Measurements from ENCODE around the gene TEAD1. TPM values are rescaled to one million over a fixed set of nuclear protein-coding genes. Genes with fewer than 3 reads are reported as not detected.

The TEAD1 gene
- total and polyA plus RNA-seq, 9 of the 15 experiments (the other 6 are each of a cell fraction or from before 2014, with no cell fraction given), result 1.7 to 17.7 (median 10.8) TPM

DNA sequence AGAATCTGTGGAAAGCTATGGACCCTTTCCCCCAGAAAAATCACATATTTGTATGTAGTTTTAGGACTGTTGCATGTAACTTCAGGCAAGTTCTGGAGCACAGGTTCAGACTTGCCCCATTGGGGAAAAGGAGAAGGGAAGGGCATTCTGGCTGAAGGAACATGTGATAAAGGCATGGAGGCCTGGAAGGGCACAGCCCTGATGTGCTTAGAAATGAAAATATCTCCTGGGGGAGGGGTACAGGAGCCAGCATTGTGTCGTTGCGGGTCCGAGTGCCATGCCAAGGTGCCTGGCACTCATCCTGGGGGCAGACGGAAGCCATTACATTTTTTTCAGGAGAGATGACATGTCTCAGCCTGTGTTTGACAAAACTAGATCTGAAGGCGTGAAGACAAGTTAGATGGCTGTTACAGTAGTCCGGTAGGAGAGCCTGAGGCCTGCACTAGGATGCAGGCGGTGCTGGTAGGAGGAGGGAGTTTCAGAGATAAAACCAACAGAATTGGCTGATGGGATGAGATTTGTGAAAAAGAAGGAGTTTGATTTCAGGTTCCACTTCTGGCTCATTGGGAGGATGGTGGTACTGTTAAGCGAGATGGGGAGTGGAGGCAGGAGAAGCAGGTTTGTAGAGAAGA is 96.9 kb downstream of the TEAD1 start:
- Histone ChIP-seq H3K27me3 (ENCODE audit: control insufficient read depth in 2 of 2, insufficient read depth in 2 of 2, low read length in 2 of 2) (no peaks in the 10 kb centered on the region), H3K4me3 (no peak overlapping the region), H3K4me1 (replicated peaks in 1 of 2; ENCODE audit: control insufficient read depth in 2 of 2, insufficient read depth in 2 of 2, low read length in 2 of 2) (peaks cover 0 to 17% of the 10 kb centered on the region in 2 experiments; a peak in 3 of 5 replicates), H3K9me3 (replicated peaks; ENCODE audit: control insufficient read depth, insufficient read depth, low read depth, low read length) (no peaks in the 10 kb centered on the region), H4K20me1 (replicated peaks; ENCODE audit: control insufficient read depth, insufficient read depth, low read length) (no peaks in the 10 kb centered on the region), H3K79me2 (ENCODE audit: control insufficient read depth, insufficient read depth, low read length) (peaks cover 5% of the 10 kb centered on the region; the same call in 1 of the 3 replicates), H3K4me2 (ENCODE audit: insufficient read depth, low read length) (no peak overlapping the region), H3K27ac (ENCODE audit: extremely low read depth, low read depth, low read length) (no peak overlapping the region), H2AFZ (ENCODE audit: low read depth, low read length) (no peak overlapping the region), H3K9me1 (ENCODE audit: control insufficient read depth, insufficient read depth, low read length) (no peaks in the 10 kb centered on the region), H3K9ac (ENCODE audit: insufficient read depth in 1 of 2, low read depth in 2 of 2, low read length in 2 of 2) (no peak overlapping the region), H3K36me3 (ENCODE audit: control insufficient read depth, insufficient read depth, low read length) (no peaks in the 10 kb centered on the region)
- FAIRE-seq (no peak), ATAC-seq (no peak), DNase-seq (ENCODE audit: extremely low read depth in 1 of 4, low spot score in 3 of 4) (no peak)
- POLR2A ChIA-PET, result interaction anchor here (1.0 kb wide), 1 partner anchor 106 kb away, joined by 3 read pairs; no protein-coding TSS in a partner anchor
- 89% methylated on average over 8 of the region's 8 CpGs for WGBS (ENCODE audit: insufficient coverage, low coverage, missing lambda C conversion rate)
- in situ Hi-C loops (cut with MboI), result no loop called here
- BruUV-seq (replicated peaks), result no TSS peak
- intact Hi-C loops (cut with micrococcal nuclease), result no loop called here
- CTCF ChIA-PET (ENCODE audit: low intra/inter-chr PET ratio), result no interaction called here
- TF ChIP-seq SMARCB1 (IDR thresholded peaks at IDR 0.05; ENCODE audit: insufficient read length, low read depth) (no peak), MAFF (IDR thresholded peaks at IDR 0.05; ENCODE audit: low read length) (no peak), POLR2A (conservative IDR thresholded peaks at IDR 0.05) (no peak), ZNF347 (CRISPR knock-in tag; IDR thresholded peaks at IDR 0.05; ENCODE audit: low read depth) (no peak), TEAD2 (tag; IDR thresholded peaks at IDR 0.05) (no peak), TBL1XR1 (IDR thresholded peaks at IDR 0.05; ENCODE audit: low read length in 2 of 2) (no peak), ZNF41 (CRISPR knock-in tag; conservative IDR thresholded peaks at IDR 0.05) (no peak), DIDO1 (tag; IDR thresholded peaks at IDR 0.05; ENCODE audit: low read depth) (no peak), POLR2G (IDR thresholded peaks at IDR 0.05; ENCODE audit: low read depth, low read length) (no peak), TARDBP (IDR thresholded peaks at IDR 0.05) (no peak)
- TF ChIP-seq, protein P1, sequence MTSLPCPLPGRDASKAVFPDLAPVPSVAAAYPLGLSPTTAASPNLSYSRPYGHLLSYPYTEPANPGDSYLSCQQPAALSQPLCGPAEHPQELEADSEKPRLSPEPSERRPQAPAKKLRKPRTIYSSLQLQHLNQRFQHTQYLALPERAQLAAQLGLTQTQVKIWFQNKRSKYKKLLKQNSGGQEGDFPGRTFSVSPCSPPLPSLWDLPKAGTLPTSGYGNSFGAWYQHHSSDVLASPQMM (CRISPR knock-in tag; IDR thresholded peaks at IDR 0.05), result no peak
- TF ChIP-seq, protein P2, sequence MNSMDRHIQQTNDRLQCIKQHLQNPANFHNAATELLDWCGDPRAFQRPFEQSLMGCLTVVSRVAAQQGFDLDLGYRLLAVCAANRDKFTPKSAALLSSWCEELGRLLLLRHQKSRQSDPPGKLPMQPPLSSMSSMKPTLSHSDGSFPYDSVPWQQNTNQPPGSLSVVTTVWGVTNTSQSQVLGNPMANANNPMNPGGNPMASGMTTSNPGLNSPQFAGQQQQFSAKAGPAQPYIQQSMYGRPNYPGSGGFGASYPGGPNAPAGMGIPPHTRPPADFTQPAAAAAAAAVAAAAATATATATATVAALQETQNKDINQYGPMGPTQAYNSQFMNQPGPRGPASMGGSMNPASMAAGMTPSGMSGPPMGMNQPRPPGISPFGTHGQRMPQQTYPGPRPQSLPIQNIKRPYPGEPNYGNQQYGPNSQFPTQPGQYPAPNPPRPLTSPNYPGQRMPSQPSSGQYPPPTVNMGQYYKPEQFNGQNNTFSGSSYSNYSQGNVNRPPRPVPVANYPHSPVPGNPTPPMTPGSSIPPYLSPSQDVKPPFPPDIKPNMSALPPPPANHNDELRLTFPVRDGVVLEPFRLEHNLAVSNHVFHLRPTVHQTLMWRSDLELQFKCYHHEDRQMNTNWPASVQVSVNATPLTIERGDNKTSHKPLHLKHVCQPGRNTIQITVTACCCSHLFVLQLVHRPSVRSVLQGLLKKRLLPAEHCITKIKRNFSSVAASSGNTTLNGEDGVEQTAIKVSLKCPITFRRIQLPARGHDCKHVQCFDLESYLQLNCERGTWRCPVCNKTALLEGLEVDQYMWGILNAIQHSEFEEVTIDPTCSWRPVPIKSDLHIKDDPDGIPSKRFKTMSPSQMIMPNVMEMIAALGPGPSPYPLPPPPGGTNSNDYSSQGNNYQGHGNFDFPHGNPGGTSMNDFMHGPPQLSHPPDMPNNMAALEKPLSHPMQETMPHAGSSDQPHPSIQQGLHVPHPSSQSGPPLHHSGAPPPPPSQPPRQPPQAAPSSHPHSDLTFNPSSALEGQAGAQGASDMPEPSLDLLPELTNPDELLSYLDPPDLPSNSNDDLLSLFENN (IDR thresholded peaks at IDR 0.05; ENCODE audit: low read depth in 2 of 2, low read length in 2 of 2), result no peak
- TF ChIP-seq, protein P3, sequence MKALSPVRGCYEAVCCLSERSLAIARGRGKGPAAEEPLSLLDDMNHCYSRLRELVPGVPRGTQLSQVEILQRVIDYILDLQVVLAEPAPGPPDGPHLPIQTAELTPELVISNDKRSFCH (CRISPR knock-in tag; IDR thresholded peaks at IDR 0.05), result no peak
- TF ChIP-seq, protein P3 (tag; IDR thresholded peaks at IDR 0.05), result no peak
- TF ChIP-seq, protein P4, sequence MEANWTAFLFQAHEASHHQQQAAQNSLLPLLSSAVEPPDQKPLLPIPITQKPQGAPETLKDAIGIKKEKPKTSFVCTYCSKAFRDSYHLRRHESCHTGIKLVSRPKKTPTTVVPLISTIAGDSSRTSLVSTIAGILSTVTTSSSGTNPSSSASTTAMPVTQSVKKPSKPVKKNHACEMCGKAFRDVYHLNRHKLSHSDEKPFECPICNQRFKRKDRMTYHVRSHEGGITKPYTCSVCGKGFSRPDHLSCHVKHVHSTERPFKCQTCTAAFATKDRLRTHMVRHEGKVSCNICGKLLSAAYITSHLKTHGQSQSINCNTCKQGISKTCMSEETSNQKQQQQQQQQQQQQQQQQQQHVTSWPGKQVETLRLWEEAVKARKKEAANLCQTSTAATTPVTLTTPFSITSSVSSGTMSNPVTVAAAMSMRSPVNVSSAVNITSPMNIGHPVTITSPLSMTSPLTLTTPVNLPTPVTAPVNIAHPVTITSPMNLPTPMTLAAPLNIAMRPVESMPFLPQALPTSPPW (CRISPR knock-in tag; IDR thresholded peaks at IDR 0.05), result no peak
- TF ChIP-seq, protein P5, sequence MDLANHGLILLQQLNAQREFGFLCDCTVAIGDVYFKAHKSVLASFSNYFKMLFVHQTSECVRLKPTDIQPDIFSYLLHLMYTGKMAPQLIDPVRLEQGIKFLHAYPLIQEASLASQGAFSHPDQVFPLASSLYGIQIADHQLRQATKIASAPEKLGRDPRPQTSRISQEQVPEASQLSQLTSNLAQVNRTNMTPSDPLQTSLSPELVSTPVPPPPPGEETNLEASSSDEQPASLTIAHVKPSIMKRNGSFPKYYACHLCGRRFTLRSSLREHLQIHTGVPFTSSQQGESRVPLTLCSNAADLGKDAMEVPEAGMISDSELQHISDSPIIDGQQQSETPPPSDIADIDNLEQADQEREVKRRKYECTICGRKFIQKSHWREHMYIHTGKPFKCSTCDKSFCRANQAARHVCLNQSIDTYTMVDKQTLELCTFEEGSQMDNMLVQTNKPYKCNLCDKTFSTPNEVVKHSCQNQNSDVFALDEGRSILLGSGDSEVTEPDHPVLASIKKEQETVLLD (IDR thresholded peaks at IDR 0.05), result no peak
